ENCODE measurements around the gene PARD3.

Gene PARD3

GRCh38 chr10:34426041-34426440 is 389.1 kb downstream of the PARD3 start:
- CTCF ChIA-PET, result no interaction called here
- TF ChIP-seq, protein P1, sequence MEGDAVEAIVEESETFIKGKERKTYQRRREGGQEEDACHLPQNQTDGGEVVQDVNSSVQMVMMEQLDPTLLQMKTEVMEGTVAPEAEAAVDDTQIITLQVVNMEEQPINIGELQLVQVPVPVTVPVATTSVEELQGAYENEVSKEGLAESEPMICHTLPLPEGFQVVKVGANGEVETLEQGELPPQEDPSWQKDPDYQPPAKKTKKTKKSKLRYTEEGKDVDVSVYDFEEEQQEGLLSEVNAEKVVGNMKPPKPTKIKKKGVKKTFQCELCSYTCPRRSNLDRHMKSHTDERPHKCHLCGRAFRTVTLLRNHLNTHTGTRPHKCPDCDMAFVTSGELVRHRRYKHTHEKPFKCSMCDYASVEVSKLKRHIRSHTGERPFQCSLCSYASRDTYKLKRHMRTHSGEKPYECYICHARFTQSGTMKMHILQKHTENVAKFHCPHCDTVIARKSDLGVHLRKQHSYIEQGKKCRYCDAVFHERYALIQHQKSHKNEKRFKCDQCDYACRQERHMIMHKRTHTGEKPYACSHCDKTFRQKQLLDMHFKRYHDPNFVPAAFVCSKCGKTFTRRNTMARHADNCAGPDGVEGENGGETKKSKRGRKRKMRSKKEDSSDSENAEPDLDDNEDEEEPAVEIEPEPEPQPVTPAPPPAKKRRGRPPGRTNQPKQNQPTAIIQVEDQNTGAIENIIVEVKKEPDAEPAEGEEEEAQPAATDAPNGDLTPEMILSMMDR (IDR thresholded peaks at IDR 0.05; ENCODE audit: control extremely low read depth, extremely low read depth, low read depth, missing control alignments), result no peak
- POLR2A ChIA-PET, result no interaction called here
- DNase-seq (ENCODE audit: extremely low spot score), result no peak

GRCh38 chr10:34423673-34424625 is 391.1 kb downstream of the PARD3 start:
- no peak for DNase-seq (ENCODE audit: extremely low spot score)
- ChIA-PET CTCF (no interaction called here), POLR2A (no interaction called here)
- TF ChIP-seq, protein P1 (IDR thresholded peaks at IDR 0.05; ENCODE audit: control extremely low read depth, extremely low read depth, low read depth, missing control alignments), result no peak

- CTCF ChIA-PET, result no interaction called here
- TF ChIP-seq, protein P1 (IDR thresholded peaks at IDR 0.05; ENCODE audit: control extremely low read depth, extremely low read depth, low read depth, missing control alignments), result no peak
These were observed 394.3 kb downstream of the PARD3 start for GRCh38 chr10:34420795-34421194.

DNA sequence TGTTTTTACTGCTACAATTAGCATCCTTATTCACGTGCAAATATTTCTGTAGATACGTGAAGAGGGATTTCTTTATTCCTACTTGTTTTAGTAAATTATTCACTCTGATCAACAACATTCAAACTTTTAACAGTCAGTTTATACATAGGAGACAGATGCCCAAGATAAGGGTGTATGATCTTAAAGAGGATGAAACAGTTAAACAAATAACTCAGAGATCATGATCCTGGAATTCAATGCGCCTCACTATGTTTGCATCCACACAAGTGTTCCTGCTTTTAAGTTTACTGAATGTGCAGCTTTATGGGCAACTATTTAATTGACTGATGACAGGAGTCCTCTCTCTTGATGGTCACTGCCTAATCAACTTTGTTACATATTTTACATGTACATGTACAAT is 394.8 kb downstream of the PARD3 start:
- ChIA-PET CTCF (no interaction called here), POLR2A (no interaction called here)
- DNase-seq (ENCODE audit: extremely low spot score), result no peak
- TF ChIP-seq, protein P1 (IDR thresholded peaks at IDR 0.05; ENCODE audit: control extremely low read depth, extremely low read depth, low read depth, missing control alignments), result no peak

More at GRCh38 chr10:34420795-34421194, 394.3 kb downstream of the PARD3 start:
- POLR2A ChIA-PET, result no interaction called here
- no peak for DNase-seq (ENCODE audit: extremely low spot score)

DNA sequence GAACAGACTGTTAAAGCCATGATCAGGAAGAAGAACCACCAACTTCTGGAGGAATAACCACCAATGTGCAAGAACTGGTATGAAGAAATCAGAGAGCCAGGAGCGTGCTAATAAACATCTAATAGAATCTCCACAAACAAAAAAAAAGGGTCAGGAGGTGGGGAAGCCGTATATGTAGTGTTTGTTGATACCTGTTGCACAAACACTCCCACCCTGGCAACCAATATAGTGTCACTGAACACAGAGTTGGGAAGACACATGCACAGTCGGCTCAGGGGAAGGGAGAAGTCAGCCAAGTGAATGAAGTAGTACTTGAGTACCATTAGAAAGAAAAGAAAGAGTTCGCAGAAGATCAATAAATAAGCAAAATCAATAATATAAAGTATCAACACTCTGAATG is 400.1 kb downstream of the PARD3 start:
- POLR2A ChIA-PET, result no interaction called here
- CTCF ChIA-PET, result no interaction called here
- DNase-seq (ENCODE audit: extremely low spot score), result no peak
- TF ChIP-seq, protein P1 (IDR thresholded peaks at IDR 0.05; ENCODE audit: control extremely low read depth, extremely low read depth, low read depth, missing control alignments), result no peak

DNA sequence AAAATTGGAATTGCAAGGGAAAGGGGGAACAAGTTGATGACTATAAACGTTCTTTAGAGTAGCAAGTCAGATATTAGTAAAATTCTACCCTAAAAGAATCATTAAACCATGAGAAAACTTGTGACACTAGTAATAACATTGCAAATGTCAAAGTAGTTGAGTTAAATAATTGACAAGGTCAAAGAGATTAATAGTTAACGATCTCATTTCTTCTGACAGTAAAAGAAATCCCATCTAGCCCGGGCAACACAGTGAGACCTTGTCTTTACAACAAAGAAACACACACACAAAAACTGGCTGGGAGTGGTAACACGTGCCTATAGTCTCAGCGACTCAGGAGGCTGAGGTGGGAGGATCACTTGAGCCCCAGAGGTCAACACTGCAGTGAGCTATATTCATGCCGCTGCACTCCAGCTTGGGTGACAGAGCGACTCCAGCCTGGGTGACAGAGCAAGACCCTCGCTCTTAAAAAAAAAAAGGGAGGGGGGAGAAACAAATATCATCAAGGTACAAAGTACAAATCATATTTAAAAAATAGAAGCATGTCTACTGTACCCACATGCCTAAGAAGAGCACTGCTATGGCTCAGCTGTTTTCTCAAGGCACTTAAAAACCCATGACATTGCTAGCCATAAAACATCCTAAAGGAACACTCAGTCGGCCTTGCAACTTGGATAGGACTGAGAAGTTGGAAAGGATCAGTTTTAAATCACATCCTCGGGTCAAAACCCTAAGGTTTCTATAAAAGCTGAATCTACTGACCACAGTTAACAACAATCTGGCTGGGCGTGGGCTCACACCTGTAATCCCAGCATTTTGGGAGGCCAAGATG is 401.1 kb downstream of the PARD3 start:
- CTCF ChIA-PET, result interaction anchor here (1.5 kb wide), 1 partner anchor 11 kb away, joined by 3 read pairs; no protein-coding TSS in a partner anchor
- POLR2A ChIA-PET, result no interaction called here

More for the DNA sequence above, 401.1 kb downstream of the PARD3 start:
- TF ChIP-seq, protein P1 (IDR thresholded peaks at IDR 0.05; ENCODE audit: control extremely low read depth, extremely low read depth, low read depth, missing control alignments), result no peak
- DNase-seq (ENCODE audit: extremely low spot score), result no peak

All from GM10248 (cell line).